ENCODE data around the gene CDK17. TPM values are rescaled to one million over a fixed set of nuclear protein-coding genes. Genes with fewer than 3 reads are reported as not detected.

The CDK17 gene
- total RNA-seq, result 146 TPM

GRCh38 chr12:96399919-96400630, at the start of gene CDK17:
Gene CDK17 (minus strand): TSS chr12:96400439. CDS start chr12:96334836, 65,603 bp downstream.

Other genes starting within 250 kb of the CDK17 start
- gene ELK3, start 206.1 kb downstream of the CDK17 start, total RNA-seq, result 25.6 TPM
- gene CFAP54, start 89.1 kb upstream of the CDK17 start, total RNA-seq, result 4.7 TPM

All from camera-type eye (tissue), 1 donor.